A549 (cell line): ENCODE data around the gene NSRP1.

ENCODE experiments used
- CTCF ChIP-seq: fragments of >200 bp; sonication (Bioruptor Twin); formaldehyde crosslinking; IDR thresholded peaks from 3 replicates; pipeline ENCODE4 v1.5.1; 2016
- PBX3 ChIP-seq: IDR thresholded peaks from 2 replicates; pipeline ENCODE4 v1.6.1; 2012

GRCh38 chr17:30165147-30165546 is 48.5 kb downstream of the NSRP1 start:
- TF ChIP-seq CTCF = no peak
- no peak for TF ChIP-seq PBX3
